GM19238 (cell line): ENCODE results near the gene PELO.
"Not testable (repeated sequence)": the region's sequence is repeated elsewhere in the genome, so short reads cannot be mapped to it uniquely, and the experiment has no call there.

Source experiments
- DNase-seq: peaks from one replicate; pipeline ENCODE4 v3.0.0; 2011; ENCODE audit warnings: low spot score; ENCODE audit not compliant: insufficient read length

The PELO gene

DNA sequence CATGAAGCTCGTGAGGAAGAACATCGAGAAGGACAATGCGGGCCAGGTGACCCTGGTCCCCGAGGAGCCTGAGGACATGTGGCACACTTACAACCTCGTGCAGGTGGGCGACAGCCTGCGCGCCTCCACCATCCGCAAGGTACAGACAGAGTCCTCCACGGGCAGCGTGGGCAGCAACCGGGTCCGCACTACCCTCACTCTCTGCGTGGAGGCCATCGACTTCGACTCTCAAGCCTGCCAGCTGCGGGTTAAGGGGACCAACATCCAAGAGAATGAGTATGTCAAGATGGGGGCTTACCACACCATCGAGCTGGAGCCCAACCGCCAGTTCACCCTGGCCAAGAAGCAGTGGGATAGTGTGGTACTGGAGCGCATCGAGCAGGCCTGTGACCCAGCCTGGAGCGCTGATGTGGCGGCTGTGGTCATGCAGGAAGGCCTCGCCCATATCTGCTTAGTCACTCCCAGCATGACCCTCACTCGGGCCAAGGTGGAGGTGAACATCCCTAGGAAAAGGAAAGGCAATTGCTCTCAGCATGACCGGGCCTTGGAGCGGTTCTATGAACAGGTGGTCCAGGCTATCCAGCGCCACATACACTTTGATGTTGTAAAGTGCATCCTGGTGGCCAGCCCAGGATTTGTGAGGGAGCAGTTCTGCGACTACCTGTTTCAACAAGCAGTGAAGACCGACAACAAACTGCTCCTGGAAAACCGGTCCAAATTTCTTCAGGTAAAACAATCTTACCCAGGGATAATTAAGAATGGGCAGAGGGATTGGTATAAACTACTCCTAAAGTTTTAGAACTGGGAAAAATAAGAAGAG lies 12.9 kb downstream of the PELO start:
- DNase-seq, result no peak

DNA sequence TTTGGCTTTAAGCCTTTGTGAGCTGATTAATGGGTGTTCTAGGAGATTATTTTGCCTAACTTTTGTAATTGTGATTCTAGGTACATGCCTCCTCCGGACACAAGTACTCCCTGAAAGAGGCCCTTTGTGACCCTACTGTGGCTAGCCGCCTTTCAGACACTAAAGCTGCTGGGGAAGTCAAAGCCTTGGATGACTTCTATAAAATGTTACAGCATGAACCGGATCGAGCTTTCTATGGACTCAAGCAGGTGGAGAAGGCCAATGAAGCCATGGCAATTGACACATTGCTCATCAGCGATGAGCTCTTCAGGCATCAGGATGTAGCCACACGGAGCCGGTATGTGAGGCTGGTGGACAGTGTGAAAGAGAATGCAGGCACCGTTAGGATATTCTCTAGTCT lies 13.6 kb downstream of the PELO start:
- no peak for DNase-seq

GRCh38 chr5:52802272-52802973 lies 14.7 kb downstream of the PELO start:
- DNase-seq, result no peak

DNA sequence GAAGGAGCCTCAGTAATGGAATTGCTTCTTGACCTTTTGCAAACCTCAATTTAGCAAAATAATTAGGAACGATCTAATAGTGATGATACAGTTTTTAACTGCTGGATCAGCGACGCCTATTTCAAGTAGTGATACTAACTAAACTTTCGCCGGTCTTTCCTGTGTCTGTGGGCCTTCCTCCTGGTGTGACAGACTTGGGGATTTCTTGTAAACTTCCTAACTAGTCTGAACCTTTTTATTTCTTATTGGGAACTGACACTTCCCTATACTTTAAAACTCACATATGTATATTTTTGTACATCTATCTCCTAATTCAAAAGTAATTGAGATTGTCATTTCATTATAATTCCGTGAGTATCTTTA lies 15.2 kb downstream of the PELO start:
- no peak for DNase-seq

GRCh38 chr5:52804387-52804791 lies 16.7 kb downstream of the PELO start:
- no peak for DNase-seq

GRCh38 chr5:52804981-52805380 lies 17.3 kb downstream of the PELO start:
- no peak for DNase-seq

DNA sequence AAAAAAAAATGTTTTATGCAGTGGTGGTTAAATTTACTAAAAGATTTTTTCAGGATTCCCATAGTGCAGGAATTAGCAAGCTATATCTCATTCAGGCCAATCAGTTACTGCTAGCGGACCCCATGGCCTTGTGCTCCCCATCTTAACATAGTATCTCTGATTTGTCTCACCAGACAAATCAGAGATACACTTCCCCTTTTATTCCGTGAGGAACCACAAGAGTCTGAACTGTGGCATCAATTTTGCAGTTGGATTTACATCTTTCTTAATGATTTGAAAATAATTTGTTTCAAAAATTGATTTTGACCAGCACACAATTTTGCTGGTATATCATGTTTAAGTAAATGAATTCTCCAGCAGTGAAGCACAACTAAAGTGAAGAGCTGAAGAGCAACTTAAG lies 17.9 kb downstream of the PELO start:
- DNase-seq, result no peak

GRCh38 chr5:52807037-52807436 lies 19.3 kb downstream of the PELO start:
- no peak for DNase-seq

- no peak for DNase-seq
Observed at GRCh38 chr5:52807723-52808122, 20.0 kb downstream of the PELO start.

GRCh38 chr5:52808316-52808901 lies 20.7 kb downstream of the PELO start:
- no peak for DNase-seq

DNA sequence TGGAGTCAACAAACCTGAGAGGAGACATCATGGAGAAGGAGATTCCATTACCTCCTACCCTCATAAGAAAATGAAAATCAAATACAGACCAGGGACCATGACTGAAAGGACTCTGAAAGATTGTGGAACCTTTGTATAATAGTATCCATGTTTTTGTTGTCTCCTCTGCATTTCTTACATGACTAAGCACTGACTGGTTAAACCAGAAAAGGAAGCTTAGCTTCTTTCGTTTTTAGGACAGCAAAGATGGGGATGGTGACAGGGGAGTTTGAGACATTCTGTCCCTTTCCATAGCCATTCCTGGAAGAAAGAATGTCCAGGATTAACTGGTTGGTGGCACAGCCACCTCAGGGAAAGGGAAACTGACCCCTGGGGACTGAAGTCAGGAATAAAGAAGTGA lies 22.2 kb downstream of the PELO start:
- no peak for DNase-seq

GRCh38 chr5:52810426-52810825 lies 22.7 kb downstream of the PELO start:
- DNase-seq, result no peak

DNA sequence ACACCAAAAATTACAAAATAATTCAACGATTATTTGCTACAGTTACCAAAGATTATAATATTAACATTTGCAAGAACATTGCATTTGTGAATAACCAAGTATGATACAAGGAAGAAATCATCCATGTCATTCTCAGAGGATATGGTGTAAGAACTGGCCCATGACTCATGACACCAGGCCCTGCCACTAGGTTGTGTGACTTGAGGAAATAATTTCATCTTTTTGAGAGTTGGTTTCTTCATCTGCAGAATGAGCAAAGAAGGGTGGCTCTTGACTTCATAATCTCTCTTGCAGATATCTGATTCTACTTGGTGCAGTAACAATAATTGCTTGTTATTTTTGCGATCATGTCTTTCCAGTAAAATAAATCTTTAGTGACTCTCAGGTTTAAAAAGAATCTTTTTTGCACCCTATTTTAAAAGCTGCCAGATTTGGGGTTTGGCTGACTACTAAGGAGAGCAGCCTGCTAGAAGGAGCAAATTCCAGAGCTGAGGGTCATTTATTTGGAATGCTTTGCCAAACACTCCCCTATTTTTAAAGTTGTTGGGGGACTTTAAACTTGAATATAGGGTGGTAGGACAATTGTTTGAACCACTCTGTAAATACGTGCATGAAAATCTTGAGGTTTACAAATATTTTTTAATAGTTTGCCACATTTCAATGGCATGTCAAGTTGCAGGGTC lies 23.5 kb downstream of the PELO start:
- DNase-seq, result no peak

DNA sequence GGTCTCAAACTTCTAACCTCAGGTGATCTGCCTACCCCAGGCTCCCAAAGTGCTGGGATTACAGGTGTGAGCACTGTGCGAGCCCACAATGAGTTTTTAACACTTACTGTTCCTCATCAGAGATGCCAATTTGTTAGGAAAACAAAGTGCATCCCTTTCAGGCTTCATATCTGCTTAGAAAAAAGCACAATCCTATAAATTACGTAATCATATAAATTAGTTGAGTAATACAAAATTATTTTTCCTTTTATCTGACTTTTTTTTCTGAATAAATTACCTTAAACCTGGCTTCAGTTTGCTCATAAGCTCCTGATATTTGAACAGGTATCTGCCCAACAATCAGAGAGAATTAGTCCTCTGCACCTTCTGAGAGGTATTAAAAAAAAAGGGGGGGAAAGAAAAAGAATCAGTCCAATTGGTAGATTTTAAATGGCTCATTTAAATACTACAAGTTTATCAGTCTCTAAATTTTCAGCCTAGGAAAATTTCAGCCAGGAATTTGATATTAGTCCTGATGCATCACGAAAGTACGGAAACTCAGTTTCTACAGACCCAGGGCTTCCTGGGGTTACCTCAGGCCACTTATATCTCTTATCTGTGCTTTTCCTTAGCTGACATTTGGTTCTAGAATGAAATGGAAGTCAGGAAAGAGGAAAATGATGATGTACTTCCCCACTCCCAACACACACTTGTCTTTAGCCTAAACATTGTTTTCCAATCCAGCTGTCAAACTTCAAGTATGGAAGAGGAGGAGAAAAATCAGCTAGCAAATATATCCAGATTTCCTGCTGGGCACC lies 26.8 kb downstream of the PELO start:
- DNase-seq, result no peak

GRCh38 chr5:52817818-52818217 lies 30.1 kb downstream of the PELO start:
- DNase-seq, result no peak

DNA sequence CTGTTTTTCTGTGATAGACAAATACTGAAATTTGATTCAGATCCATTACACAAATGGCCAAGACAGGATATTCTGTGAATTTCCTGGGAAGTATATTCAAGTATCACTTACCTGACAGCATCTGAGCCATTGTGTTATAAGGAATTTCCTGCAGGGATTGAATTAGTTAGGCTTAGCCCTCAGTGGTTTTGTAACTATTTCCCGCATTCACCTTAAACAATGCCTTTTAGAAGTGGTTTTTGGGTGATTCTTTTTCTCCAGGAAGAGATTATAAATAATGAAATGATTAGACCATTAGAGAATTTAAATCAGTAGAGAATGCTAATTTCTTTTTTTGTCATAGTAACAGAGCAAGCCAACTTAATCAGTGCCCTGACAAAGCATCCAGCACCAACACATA lies 30.6 kb downstream of the PELO start:
- no peak for DNase-seq

- not testable (repeated sequence) for DNase-seq
Observed at GRCh38 chr5:52818807-52819206, 31.1 kb downstream of the PELO start.

DNA sequence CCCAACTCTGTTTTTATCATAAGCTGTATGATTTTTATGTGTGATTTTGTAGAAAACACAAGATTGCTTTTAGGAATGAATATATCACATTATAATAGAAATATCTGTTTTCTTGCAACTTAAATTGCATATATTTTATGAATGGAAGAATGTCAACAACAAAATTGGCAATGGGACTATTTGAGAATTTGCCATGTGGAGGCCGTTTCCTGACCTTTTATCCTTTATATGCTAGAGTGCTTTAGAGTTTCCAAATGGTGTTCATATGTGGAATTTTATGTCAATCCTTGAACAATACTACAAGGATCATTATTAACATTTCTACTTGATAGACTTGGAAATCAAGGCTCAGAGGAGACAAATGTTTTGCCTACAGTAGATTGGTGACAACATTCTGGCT lies 34.2 kb downstream of the PELO start:
- DNase-seq, result no peak

- DNase-seq, result no peak
Observed at GRCh38 chr5:52822437-52822836, 34.7 kb downstream of the PELO start.

- DNase-seq, result no peak
Observed at GRCh38 chr5:52824827-52825226, 37.1 kb downstream of the PELO start.

GRCh38 chr5:52825826-52826225 lies 38.1 kb downstream of the PELO start:
- no peak for DNase-seq
